HG03196 (cell line): Measurements from ENCODE around the gene GBP6.
"Not testable (repeated sequence)": the region's sequence is repeated elsewhere in the genome, so short reads cannot be mapped to it uniquely, and the experiment has no call there.

Experiments used
- ATAC-seq: cut with Tn5 transposase; IDR thresholded peaks from one replicate; pipeline ENCODE4 v1.9.1; 2021; ENCODE audit not compliant: unreplicated experiment

GBP6 gene, protein sequence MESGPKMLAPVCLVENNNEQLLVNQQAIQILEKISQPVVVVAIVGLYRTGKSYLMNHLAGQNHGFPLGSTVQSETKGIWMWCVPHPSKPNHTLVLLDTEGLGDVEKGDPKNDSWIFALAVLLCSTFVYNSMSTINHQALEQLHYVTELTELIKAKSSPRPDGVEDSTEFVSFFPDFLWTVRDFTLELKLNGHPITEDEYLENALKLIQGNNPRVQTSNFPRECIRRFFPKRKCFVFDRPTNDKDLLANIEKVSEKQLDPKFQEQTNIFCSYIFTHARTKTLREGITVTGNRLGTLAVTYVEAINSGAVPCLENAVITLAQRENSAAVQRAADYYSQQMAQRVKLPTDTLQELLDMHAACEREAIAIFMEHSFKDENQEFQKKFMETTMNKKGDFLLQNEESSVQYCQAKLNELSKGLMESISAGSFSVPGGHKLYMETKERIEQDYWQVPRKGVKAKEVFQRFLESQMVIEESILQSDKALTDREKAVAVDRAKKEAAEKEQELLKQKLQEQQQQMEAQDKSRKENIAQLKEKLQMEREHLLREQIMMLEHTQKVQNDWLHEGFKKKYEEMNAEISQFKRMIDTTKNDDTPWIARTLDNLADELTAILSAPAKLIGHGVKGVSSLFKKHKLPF

GRCh38 chr1:89363638-89364536 lies at the start of gene GBP6:
TSS of gene GBP6 (plus strand) at chr1:89364059. CDS start at chr1:89368552, 4,493 bp downstream.
- no peak for ATAC-seq

- no peak for ATAC-seq
Measured at GRCh38 chr1:89322402-89322801, 41.5 kb upstream of the GBP6 start.

DNA sequence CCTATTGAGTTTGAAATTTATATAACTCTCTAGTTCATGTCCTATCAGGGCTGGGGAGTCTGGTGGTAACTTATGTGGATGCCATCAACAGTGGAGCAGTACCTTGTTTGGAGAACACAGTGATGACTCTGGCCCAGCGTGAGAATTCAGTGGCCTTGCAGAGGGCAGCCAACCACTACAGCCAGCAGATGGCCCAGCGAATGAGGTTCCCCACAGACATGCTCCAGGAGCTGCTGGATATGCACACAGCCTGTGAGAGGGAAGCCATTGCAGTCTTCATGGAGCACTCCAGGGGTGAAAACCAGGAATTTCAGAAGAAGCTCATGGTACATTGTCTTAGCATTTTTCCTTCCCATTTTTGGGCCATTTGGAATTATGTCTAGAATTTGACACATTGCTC lies 32.0 kb upstream of the GBP6 start:
- no peak for ATAC-seq

- no peak for ATAC-seq
Measured at GRCh38 chr1:89332461-89332860, 31.4 kb upstream of the GBP6 start.

DNA sequence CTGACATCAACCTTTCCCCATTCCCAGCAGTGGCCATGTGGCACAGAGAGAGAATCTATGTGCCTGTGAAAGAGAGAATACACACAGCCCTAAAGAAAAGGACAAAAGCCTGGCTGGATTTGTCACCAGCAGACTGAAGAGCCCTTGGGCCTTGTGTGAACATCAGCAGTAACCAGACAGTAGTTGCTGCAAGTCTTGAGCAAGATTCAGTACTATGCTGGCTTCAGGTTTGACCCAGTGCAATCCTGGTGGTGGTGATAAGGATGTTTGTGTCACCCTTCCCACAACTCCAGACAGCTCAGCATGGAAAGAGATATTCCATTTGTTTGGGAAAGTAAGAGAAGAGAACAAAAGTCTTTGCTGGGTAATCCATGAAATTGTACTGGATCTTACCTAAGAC lies 28.4 kb upstream of the GBP6 start:
- no peak for ATAC-seq

- no peak for ATAC-seq
Measured at GRCh38 chr1:89337903-89338302, 26.0 kb upstream of the GBP6 start.

DNA sequence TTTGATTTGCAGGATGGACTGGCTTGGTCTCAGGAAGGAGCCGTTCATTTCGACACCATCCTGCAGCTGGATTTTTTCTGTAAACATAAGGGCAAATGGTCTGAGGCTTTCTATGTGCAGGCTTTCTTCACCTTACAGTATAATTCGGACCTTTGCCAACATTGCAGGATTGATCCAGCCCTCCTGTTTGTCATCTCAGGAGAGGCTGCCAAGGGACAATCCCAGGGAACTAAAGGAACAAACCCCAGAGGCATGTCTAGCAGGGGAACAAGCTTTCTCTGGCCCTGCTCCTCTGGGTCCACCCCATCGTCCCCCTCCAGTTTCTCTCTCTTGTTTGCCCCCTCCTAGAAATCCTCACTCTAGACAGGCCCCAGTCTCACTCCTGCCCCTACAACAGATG lies 24.8 kb upstream of the GBP6 start:
- no peak for ATAC-seq

GRCh38 chr1:89345479-89345878 lies 18.4 kb upstream of the GBP6 start:
- not testable (repeated sequence) for ATAC-seq

- ATAC-seq: no peak
Measured at GRCh38 chr1:89347296-89347695, 16.6 kb upstream of the GBP6 start.

DNA sequence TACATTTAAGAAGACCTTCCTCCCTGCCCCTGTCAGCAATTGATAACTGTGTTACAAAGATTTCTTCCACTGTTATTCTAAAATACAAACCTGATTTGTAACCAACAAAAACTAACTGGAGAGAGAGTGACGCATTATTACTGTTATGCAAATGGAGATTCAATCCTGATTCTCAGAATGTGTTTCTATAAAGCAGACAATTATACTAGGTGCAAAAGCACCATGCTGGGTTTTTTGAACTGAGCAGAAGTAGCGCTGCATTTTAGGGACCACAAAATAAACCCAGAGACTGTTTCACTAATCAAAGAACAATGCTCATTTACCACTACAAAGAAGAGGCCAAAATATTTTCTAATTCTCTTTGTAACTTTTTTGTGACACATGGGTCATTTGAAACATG lies 13.6 kb upstream of the GBP6 start:
- no peak for ATAC-seq

DNA sequence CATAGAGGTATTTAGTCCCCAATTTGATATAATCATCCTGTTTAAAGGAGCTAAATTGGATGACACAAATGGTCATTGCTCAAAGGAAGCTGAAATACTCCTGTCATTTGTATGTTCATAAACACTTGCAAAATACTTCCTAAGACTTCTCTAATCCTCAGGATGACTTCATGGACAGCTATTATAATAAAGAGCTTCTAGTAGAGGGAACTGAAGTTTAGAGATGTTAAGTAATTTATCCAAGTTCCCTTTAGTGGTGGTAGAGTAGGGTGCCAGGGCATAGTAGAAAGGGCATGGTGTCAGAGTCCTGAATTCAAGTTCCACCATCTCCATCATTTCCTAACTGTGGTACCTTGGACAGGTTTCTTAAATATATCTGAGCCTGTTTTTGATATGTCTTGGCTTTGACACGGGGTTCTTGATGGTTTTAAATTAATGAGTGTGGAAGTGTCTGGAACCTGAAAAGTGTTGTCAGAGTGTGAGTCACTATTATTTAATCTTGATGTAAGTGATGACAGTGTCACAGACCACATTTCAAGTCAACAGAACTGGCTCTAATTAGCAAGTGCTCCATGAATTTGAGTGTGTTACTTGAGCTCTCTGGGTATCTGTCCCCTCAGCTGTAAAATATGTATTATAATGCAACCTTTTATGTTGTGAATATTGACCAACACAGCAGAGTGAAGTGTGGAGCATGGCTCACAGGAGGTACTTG lies 12.1 kb upstream of the GBP6 start:
- no peak for ATAC-seq

- no peak for ATAC-seq
Measured at GRCh38 chr1:89352421-89352820, 11.4 kb upstream of the GBP6 start.

- no peak for ATAC-seq
Measured at GRCh38 chr1:89354205-89354604, 9.7 kb upstream of the GBP6 start.

- no peak for ATAC-seq
Measured at GRCh38 chr1:89355056-89355455, 8.8 kb upstream of the GBP6 start.

GRCh38 chr1:89356658-89357400 lies 7.0 kb upstream of the GBP6 start:
- ATAC-seq: no peak

DNA sequence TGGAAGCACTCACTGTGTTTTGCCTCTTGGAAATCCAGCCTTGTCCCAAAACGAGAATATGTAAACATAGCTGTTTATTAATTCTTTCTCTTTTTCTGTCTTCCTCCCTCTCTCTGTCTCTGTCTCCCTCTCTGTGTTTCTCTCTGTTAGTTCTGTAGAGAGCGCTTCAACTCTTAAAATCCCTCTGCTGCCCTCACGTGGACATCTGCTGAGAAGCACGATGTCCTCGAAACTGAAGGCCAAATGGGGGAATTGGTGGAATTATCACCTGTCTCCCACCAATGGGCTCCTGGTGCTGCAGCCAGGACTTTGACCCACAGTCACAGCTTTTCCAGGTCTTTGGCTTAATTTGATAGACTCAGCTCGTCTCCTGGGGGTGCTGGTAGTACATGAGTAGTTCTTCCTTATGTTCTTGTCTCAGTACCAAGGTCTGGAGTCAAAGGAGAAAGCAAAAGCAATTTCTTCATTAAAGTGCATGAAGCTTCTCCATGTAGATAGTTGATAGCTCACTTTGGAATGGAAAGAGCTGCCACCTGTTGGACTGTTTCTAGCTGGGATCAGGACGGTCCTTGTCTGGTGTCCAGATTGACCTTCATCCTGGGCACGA lies 5.5 kb upstream of the GBP6 start:
- no peak for ATAC-seq

DNA sequence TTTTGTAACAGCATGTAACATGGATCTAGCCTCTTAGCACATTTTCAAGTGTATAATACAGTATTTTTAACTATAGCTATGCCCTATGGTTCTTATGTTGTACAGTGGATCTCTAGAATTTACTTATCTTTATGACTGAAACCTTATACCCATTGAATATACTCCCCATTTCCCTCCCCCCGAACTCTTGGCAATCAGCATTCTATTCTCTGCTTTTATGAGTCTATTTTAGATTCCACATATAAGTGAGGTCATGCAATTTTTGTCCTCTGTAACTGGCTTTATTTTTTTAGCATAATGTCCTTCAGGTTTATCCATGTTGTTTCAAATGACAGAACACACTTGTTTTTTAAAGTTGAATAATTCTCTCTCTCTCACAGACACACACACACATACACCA lies 3.1 kb upstream of the GBP6 start:
- no peak for ATAC-seq

GRCh38 chr1:89361681-89362080 lies 2.2 kb upstream of the GBP6 start:
- no peak for ATAC-seq

DNA sequence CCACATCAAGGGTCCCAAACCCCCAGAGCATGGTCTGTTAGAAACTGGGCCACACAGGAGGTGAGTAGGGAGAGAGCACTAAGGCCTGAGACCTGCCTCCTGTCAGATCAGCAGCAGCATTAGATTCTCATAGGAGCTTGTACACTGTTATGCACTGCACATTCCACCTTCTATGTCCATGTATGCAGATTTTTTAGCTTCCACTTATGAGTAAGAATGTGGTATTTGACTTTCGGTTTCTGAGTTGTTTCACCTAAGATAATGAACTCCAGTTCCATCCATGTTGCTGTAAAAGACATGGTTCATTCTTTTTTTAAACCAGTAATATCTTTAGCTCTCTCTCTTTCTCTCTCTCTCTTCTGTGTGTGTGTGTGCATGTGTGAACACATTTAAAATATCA lies 663 bp upstream of the GBP6 start:
- ATAC-seq: peak; percentile 85
